GM23248 (cell line): Measurements from ENCODE around the gene CCL20.

Experiments
- EZH2 ChIP-seq: fragments of 200-600 bp; sonication (generic); IDR thresholded peaks from 2 replicates; pipeline ENCODE4 v1.6.1; 2018; ENCODE audit warnings: antibody characterized with exemption, mild to moderate bottlenecking; ENCODE audit not compliant: insufficient read depth, poor library complexity, severe bottlenecking
- EZH2phosphoT487 ChIP-seq: fragments of 200-600 bp; sonication (generic); IDR thresholded peaks from 2 replicates; pipeline ENCODE4 v1.6.1; 2018; ENCODE audit warnings: antibody characterized with exemption, moderate library complexity, mild to moderate bottlenecking, low read depth; ENCODE audit not compliant: insufficient read depth

DNA sequence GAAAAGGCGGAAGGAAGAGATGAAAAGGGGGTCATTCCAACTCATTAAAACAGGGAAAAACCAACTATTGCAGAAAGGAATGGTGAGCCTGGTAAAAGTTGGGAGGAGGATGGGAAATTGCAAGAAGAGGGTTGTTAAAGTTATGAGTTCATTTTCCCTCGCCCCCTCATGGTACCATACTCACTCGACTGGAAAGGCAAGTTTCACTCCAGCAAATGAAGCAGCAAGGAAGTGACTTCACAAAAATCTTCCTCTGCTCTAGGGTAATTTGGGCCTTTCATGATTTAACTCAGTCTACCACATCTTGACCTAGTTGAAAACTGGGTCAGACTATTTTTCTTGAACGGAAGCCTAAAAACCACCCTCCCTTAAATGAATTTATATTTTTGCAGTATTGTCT, 34.9 kb downstream of the CCL20 start:
- TF ChIP-seq EZH2 (no peak), EZH2phosphoT487 (no peak)
